Right lobe of liver (tissue), 4 donors: ENCODE results near the gene IQCH.

Experiments
- CTCF ChIP-seq, 4 donors: fragments of 200-600 bp in 3 of 4; fragments of 450-650 bp in 1 of 4; IDR thresholded peaks; one replicate each; pipeline versions ENCODE4 v1.5.1 to v1.8.0; 2016 to 2022; ENCODE audit warnings: antibody characterized with exemption in 4 of 4, mild to moderate bottlenecking in 2 of 4
- POLR2A ChIP-seq: fragments of 450-650 bp; IDR thresholded peaks from one replicate; pipeline ENCODE4 v1.6.1; 2017; ENCODE audit warnings: antibody characterized with exemption, mild to moderate bottlenecking
- donor health status: DM: no; HTN: no; CAD: no.
- donor health status: DM: no; HTN: no; CAD: no.
- donor health status: DM: no; HTN: yes; CAD: no.

- no peak for TF ChIP-seq CTCF (IDR thresholded peaks at IDR 0.05)
- TF ChIP-seq POLR2A = no peak
Observed at GRCh38 chr15:67505675-67506572, 251.3 kb downstream of the IQCH start.
